CD14-positive monocyte (primary cell): ENCODE results near the gene SLC43A2. TPM values are rescaled to one million over a fixed set of nuclear protein-coding genes. Genes with fewer than 3 reads are reported as not detected.
A peak's percentile ranks its signal among the peaks of the same experiment; 100 is the strongest.

Experiments used
- DNase-seq, 3 donors: peaks; one replicate each; pipeline ENCODE4 v3.0.0-alpha.2; 2011 to 2022
- H2AFZ ChIP-seq: 2 replicates; pipeline ENCODE4 v1.6.0; 2012; ENCODE audit warnings: mild to moderate bottlenecking, low read depth, low read length, inconsistent platforms; ENCODE audit not compliant: insufficient read depth, poor library complexity, severe bottlenecking
- H3K27ac ChIP-seq, 2 donors: 1 replicate in 1 of 2; 2 replicates in 1 of 2; pipeline ENCODE4 v1.5.1; 2012 to 2013; ENCODE audit warnings: low read length in 2 of 2, control low read depth in 1 of 2, inconsistent platforms in 1 of 2, low read depth in 1 of 2, mild to moderate bottlenecking in 1 of 2
- H3K27me3 ChIP-seq, 2 donors: one replicate each; pipeline versions ENCODE4 v1.6.0 to v1.6.1; 2011 to 2013; ENCODE audit warnings: low read length in 2 of 2; ENCODE audit not compliant: control insufficient read depth in 2 of 2, insufficient read depth in 2 of 2
- H3K36me3 ChIP-seq, 2 donors: replicated peaks in 1 of 2; 1 replicate in 1 of 2; 2 replicates in 1 of 2; pipeline versions ENCODE4 v1.5.1 to v1.6.1; 2012 to 2013; ENCODE audit warnings: low read length in 2 of 2, control low read depth in 1 of 2, inconsistent platforms in 1 of 2, mild to moderate bottlenecking in 1 of 2; ENCODE audit not compliant: insufficient read depth in 2 of 2, control insufficient read depth in 1 of 2
- H3K4me1 ChIP-seq, 2 donors: 1 replicate in 1 of 2; 2 replicates in 1 of 2; pipeline versions ENCODE4 v1.5.1 to v1.6.1; 2012 to 2013; ENCODE audit warnings: low read length in 2 of 2, control low read depth in 1 of 2, inconsistent platforms in 1 of 2, mild to moderate bottlenecking in 1 of 2, moderate library complexity in 1 of 2; ENCODE audit not compliant: insufficient read depth in 2 of 2, control insufficient read depth in 1 of 2
- H3K4me2 ChIP-seq: replicated peaks from 2 replicates; pipeline ENCODE3; 2012; ENCODE audit warnings: low read length, moderate library complexity, mild to moderate bottlenecking; ENCODE audit not compliant: poor library complexity, severe bottlenecking; ENCODE audit errors: extremely low read depth
- H3K4me3 ChIP-seq, 3 experiments: fragments of 200-600 bp in 1 of 3; sonication (generic) in 1 of 3; replicated peaks in 1 of 3; 1 replicate in 2 of 3; 2 replicates in 1 of 3; pipeline ENCODE4 v1.5.1; 2011 to 2013; ENCODE audit warnings: low read length in 3 of 3, mild to moderate bottlenecking in 3 of 3, control low read depth in 2 of 3, low read depth in 2 of 3, inconsistent platforms in 1 of 3, moderate library complexity in 1 of 3
- H3K79me2 ChIP-seq: 2 replicates; pipeline ENCODE4 v1.6.0; 2012; ENCODE audit warnings: mild to moderate bottlenecking, control low read depth, inconsistent platforms, low read length, moderate library complexity; ENCODE audit not compliant: insufficient read depth
- H3K9ac ChIP-seq: 2 replicates; pipeline ENCODE4 v1.6.0; 2017; ENCODE audit warnings: low read length, mild to moderate bottlenecking; ENCODE audit not compliant: insufficient read depth, poor library complexity, severe bottlenecking
- H3K9me3 ChIP-seq, 2 donors: replicated peaks in 1 of 2; 1 replicate in 1 of 2; 2 replicates in 1 of 2; pipeline versions ENCODE4 v1.5.1 to v1.6.1; 2012 to 2013; ENCODE audit warnings: low read length in 2 of 2, control low read depth in 1 of 2; ENCODE audit not compliant: control insufficient read depth in 1 of 2, insufficient read depth in 1 of 2
- H4K20me1 ChIP-seq: 2 replicates; pipeline ENCODE4 v1.6.0; 2012; ENCODE audit warnings: mild to moderate bottlenecking, low read length, control low read depth, moderate library complexity; ENCODE audit not compliant: insufficient read depth
- H3K27ac Mint-ChIP-seq, 7 donors: one replicate each; pipeline ENCODE4 v1.8.0; 2020; ENCODE audit warnings: mild to moderate bottlenecking in 7 of 7, mixed read lengths in 7 of 7, moderate library complexity in 6 of 7, inconsistent platforms in 2 of 7
- H3K27me3 Mint-ChIP-seq, 3 donors: one replicate each; pipeline ENCODE4 v1.8.0; 2021 to 2022; ENCODE audit warnings: low read depth in 3 of 3, mild to moderate bottlenecking in 3 of 3, mixed read lengths in 3 of 3, moderate library complexity in 3 of 3, inconsistent platforms in 1 of 3
- H3K36me3 Mint-ChIP-seq, 2 donors: one replicate each; pipeline ENCODE4 v1.8.0; 2020; ENCODE audit warnings: mixed read lengths in 2 of 2, inconsistent platforms in 1 of 2, mild to moderate bottlenecking in 1 of 2
- H3K4me1 Mint-ChIP-seq: one replicate; pipeline ENCODE4 v1.8.0; 2020; ENCODE audit warnings: mild to moderate bottlenecking, mixed read lengths
- H3K4me3 Mint-ChIP-seq, 2 donors: one replicate each; pipeline ENCODE4 v1.8.0; 2020; ENCODE audit warnings: mild to moderate bottlenecking in 2 of 2, mixed read lengths in 2 of 2, moderate library complexity in 1 of 2
- H3K9me3 Mint-ChIP-seq, 7 donors: one replicate each; pipeline ENCODE4 v1.8.0; 2020 to 2022; ENCODE audit warnings: mixed read lengths in 7 of 7, mild to moderate bottlenecking in 6 of 7, moderate library complexity in 6 of 7, inconsistent platforms in 2 of 7
- CTCF ChIP-seq: fragments of 200-600 bp; IDR thresholded peaks from one replicate; pipeline ENCODE4 v1.8.0; 2022; ENCODE audit warnings: antibody characterized with exemption, mild to moderate bottlenecking
- WGBS: methylation state at CpG from one replicate; pipeline ENCODE4 v1.1.5; 2013; ENCODE audit warnings: missing lambda C conversion rate; ENCODE audit not compliant: insufficient coverage; 5-methylcytosine and 5-hydroxymethylcytosine counted together
- intact Hi-C, 2 donors: fragments of 100-400 bp; cut with micrococcal nuclease; formaldehyde crosslinking; loops; one replicate each; pipeline versions ENCODE4 v1.15.0 to v1.15.1; 2023
- polyA plus RNA-seq, 3 donors: library from polyadenylated mRNA; depleted of rRNA in 1 of 3; unstranded in 2 of 3; stranded (reverse) in 1 of 3; fragments of 300-500 nt in 2 of 3; fragments of >200 nt in 1 of 3; fragmentation: Illumina TruSeq in 2 of 3; gene quantifications; 1 replicate in 2 of 3; 2 replicates in 1 of 3; pipeline ENCODE4 v1.2.3, GENCODE V29; 2012 to 2021

The SLC43A2 gene
- polyA plus RNA-seq, 3 donors: 115 to 151 (median 117) TPM

DNA sequence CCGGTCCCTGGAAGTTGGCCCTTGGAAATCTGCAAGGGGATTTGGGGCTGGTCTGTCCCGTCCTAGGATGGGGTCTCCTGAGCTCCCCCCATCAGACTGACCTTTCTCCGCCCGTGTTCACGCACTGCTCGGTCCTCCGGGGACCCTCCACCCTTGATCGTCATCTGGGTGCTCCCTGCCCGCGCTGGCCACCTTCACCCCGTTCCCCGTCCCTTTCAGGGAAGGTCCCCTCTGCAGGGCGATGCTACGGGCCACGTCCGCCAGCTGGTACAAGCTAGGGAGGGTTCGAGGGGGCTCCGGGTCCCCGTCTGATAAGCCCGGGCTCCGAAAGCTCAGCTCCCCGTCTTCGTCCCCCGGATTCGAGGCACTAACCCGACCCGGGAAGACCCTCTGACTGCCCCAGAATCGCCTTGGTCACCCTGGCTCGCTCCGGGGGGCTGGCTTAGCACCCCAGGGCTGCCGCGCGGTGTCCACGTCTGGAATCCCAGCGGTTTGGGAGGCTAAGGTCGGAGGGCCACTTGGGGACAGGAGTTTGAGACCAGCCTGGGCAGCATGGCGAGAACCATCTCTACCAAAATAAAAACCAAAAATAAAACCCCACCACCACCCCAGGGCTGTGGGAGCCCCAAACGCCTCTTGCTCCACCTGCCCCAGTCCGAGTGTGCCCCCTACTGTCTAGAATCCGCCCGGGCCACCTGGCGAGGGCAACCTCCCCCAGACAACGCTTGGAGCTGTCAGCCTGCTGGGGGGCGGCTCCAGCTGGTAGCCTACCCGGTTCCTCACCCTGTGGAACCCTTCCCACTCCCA is 1.1 kb upstream of the SLC43A2 start:
- peak; percentile 71 for TF ChIP-seq CTCF
- intact Hi-C loops: loop anchor here (2.0 to 5.0 kb wide), 2 partner anchors 19 to 37 kb away; partner anchors contain the start of gene RILP (in 1 of the 2)
- H3K36me3 ChIP-seq: peaks cover 8 to 22% of the 10 kb centered on the region in 2 donors
- H3K4me3 ChIP-seq: peak overlapping the region; percentile 56 to 99 (median 95)
- no peaks in the 10 kb centered on the region for H3K27me3 ChIP-seq
- peaks cover 55 to 67% of the 10 kb centered on the region in 2 donors for H3K4me1 ChIP-seq
- peak overlapping the region; percentile 92 for H3K4me2 ChIP-seq
- peaks cover 34% of the 10 kb centered on the region for H4K20me1 ChIP-seq
- Mint-ChIP-seq H3K27ac (peak overlapping the region; percentile 89 to 96 (median 93)), H3K36me3 (peaks cover 29 to 30% of the 10 kb centered on the region in 2 donors), H3K4me3 (peak overlapping the region; percentile 90 to 95), H3K9me3 (peaks cover 0 to 3% (median 0%) of the 10 kb centered on the region in 7 donors), H3K4me1 (peaks cover 51% of the 10 kb centered on the region), H3K27me3 (peaks cover 0 to 13% (median 1%) of the 10 kb centered on the region in 3 donors)
- H3K9ac ChIP-seq: peak overlapping the region; percentile 97
- H3K9me3 ChIP-seq: no peaks in the 10 kb centered on the region
- 2% methylated on average over 44 of the region's 45 CpGs for WGBS
- peak overlapping the region; percentile 95 for H3K27ac ChIP-seq
- DNase-seq: peak; percentile 52 to 64 (median 53)
- no peak overlapping the region for H2AFZ ChIP-seq
- H3K79me2 ChIP-seq: peaks cover 38% of the 10 kb centered on the region

GRCh38 chr17:1628856-1629503 is 346 bp upstream of the SLC43A2 start:
- Mint-ChIP-seq H3K27me3 (peaks cover 0 to 17% (median 1%) of the 10 kb centered on the region in 3 donors), H3K27ac (peak overlapping the region; percentile 91 to 97 (median 94)), H3K4me1 (peaks cover 52% of the 10 kb centered on the region), H3K36me3 (peaks cover 33 to 35% of the 10 kb centered on the region in 2 donors), H3K9me3 (peaks cover 0 to 3% (median 0%) of the 10 kb centered on the region in 7 donors), H3K4me3 (peak overlapping the region; percentile 92 to 95)
- Histone ChIP-seq H3K9me3 (no peaks in the 10 kb centered on the region), H3K27me3 (no peaks in the 10 kb centered on the region), H3K4me1 (peaks cover 59 to 72% of the 10 kb centered on the region in 2 donors), H4K20me1 (peaks cover 42% of the 10 kb centered on the region), H2AFZ (no peak overlapping the region), H3K27ac (peak overlapping the region; percentile 95), H3K4me3 (peak overlapping the region; percentile 95 to 100 (median 99)), H3K79me2 (peaks cover 43% of the 10 kb centered on the region), H3K36me3 (peaks cover 10 to 25% of the 10 kb centered on the region in 2 donors), H3K9ac (peak overlapping the region; percentile 97), H3K4me2 (peak overlapping the region; percentile 92)
- TF ChIP-seq CTCF: no peak
- 0% methylated on average over 62 of the region's 77 CpGs for WGBS
- peak; percentile 89 to 95 (median 92) for DNase-seq
- intact Hi-C loops: loop anchor here (1.0 to 5.0 kb wide), 4 partner anchors 20 to 55 kb away; partner anchors contain the start of gene RILP (in 1 of the 2)
